Tibial nerve (tissue), 4 donors: ENCODE measurements around the gene FXYD5.

ENCODE experiments used
- EP300 ChIP-seq, 2 donors: sonication (generic); formaldehyde crosslinking; IDR thresholded peaks; one replicate each; pipeline ENCODE4 v1.6.1; 2017; ENCODE audit warnings: antibody characterized with exemption in 2 of 2, mild to moderate bottlenecking in 1 of 2
- POLR2A ChIP-seq, 2 donors: fragments of 450-650 bp; IDR thresholded peaks; one replicate each; pipeline ENCODE4 v1.6.1; 2017; ENCODE audit warnings: antibody characterized with exemption in 2 of 2, mild to moderate bottlenecking in 2 of 2, moderate library complexity in 2 of 2
- TF ChIP-seq, protein P1 (sequence below), 5 experiments: fragments of 200-600 bp in 3 of 5; fragments of 450-650 bp in 2 of 5; sonication (generic) in 3 of 5; IDR thresholded peaks; one replicate each; pipeline ENCODE4 v1.5.1; 2016 to 2019; ENCODE audit warnings: antibody characterized with exemption in 5 of 5, mild to moderate bottlenecking in 3 of 5, moderate library complexity in 2 of 5

DNA sequence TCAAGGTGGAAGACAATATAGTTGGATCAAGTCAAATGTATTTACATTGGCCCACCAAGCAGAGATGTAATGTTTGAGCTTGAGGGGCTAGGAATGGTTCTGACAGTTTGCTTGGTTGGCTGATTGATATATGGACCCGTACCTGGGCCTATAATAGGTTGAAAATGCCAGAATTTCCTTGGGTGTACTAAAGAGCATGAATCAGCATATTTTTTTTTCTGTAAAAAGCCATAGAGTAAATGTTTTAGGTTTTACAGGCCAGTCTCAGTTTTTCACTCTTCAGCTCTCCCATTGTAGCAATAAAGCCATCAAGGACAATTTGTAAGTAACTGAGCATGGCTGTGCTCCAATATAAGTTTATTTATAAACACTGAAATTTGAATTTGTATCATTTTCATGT is 26.9 kb downstream of the FXYD5 start:
- TF ChIP-seq, protein P1, sequence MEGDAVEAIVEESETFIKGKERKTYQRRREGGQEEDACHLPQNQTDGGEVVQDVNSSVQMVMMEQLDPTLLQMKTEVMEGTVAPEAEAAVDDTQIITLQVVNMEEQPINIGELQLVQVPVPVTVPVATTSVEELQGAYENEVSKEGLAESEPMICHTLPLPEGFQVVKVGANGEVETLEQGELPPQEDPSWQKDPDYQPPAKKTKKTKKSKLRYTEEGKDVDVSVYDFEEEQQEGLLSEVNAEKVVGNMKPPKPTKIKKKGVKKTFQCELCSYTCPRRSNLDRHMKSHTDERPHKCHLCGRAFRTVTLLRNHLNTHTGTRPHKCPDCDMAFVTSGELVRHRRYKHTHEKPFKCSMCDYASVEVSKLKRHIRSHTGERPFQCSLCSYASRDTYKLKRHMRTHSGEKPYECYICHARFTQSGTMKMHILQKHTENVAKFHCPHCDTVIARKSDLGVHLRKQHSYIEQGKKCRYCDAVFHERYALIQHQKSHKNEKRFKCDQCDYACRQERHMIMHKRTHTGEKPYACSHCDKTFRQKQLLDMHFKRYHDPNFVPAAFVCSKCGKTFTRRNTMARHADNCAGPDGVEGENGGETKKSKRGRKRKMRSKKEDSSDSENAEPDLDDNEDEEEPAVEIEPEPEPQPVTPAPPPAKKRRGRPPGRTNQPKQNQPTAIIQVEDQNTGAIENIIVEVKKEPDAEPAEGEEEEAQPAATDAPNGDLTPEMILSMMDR (IDR thresholded peaks at IDR 0.05), result no peak
- TF ChIP-seq POLR2A (IDR thresholded peaks at IDR 0.05), result no peak
- no peak for TF ChIP-seq EP300 (IDR thresholded peaks at IDR 0.05)
